K562 (cell line): ENCODE measurements around the gene SKIC2. TPM values are rescaled to one million over a fixed set of nuclear protein-coding genes. Genes with fewer than 3 reads are reported as not detected.

Experiments used
- ATF1 ChIP-seq, 2 experiments: fragments of 450-650 bp in 1 of 2; IDR thresholded peaks; 2 replicates each; pipeline ENCODE4 v1.6.1; 2016; ENCODE audit warnings: missing compliant biosample characterization in 1 of 2, missing genetic modification characterization in 1 of 2
- DACH1 ChIP-seq: fragments of 450-650 bp; IDR thresholded peaks from 2 replicates; pipeline ENCODE4 v1.6.1; 2018; ENCODE audit not compliant: partially characterized antibody
- HEY1 ChIP-seq: fragments of 250-450 bp; sonication (Bioruptor Pico); IDR thresholded peaks from 2 replicates; pipeline ENCODE4 v1.5.0; 2020; ENCODE audit warnings: mild to moderate bottlenecking, moderate library complexity, borderline replicate concordance
- KDM1A ChIP-seq, 2 experiments: fragments of 450-650 bp; IDR thresholded peaks; 2 replicates each; pipeline ENCODE4 v1.6.1; 2016; ENCODE audit warnings: mild to moderate bottlenecking in 2 of 2
- NBN ChIP-seq: fragments of 450-650 bp; IDR thresholded peaks from 2 replicates; pipeline ENCODE4 v1.6.1; 2016; ENCODE audit warnings: low read depth, mild to moderate bottlenecking
- POLR2B ChIP-seq: fragments of 450-650 bp; IDR thresholded peaks from 2 replicates; pipeline ENCODE4 v1.6.1; 2018; ENCODE audit warnings: low read depth; ENCODE audit not compliant: partially characterized antibody
- RFX5 ChIP-seq: IDR thresholded peaks from 2 replicates; pipeline ENCODE4 v1.6.1; 2011; ENCODE audit warnings: low read depth, mild to moderate bottlenecking, improper control_type of control experiment, low read length
- SAP30 ChIP-seq: fragments of 200-600 bp; sonication (generic); IDR thresholded peaks from 2 replicates; pipeline ENCODE4 v1.6.1; 2012; ENCODE audit warnings: borderline replicate concordance, low read depth, mild to moderate bottlenecking, moderate library complexity, low read length, control low read depth, inconsistent platforms; ENCODE audit not compliant: insufficient read depth, poor library complexity, severe bottlenecking
- SIX5 ChIP-seq, 2 experiments: IDR thresholded peaks; 2 replicates each; pipeline ENCODE4 v1.6.1; 2011; ENCODE audit warnings: low read length in 2 of 2, borderline replicate concordance in 1 of 2, low read depth in 1 of 2, mild to moderate bottlenecking in 1 of 2, moderate library complexity in 1 of 2; ENCODE audit not compliant: insufficient read depth in 1 of 2
- ZFPM2 ChIP-seq: fragments of 250-450 bp; sonication (Bioruptor Pico); IDR thresholded peaks from 2 replicates; pipeline ENCODE4 v1.5.1; 2022; ENCODE audit warnings: mild to moderate bottlenecking
- ZKSCAN8 ChIP-seq: fragments of 200-800 bp; sonication (Bioruptor generic); IDR thresholded peaks from 2 replicates; pipeline ENCODE4 v1.6.1; 2016; ENCODE audit warnings: missing genetic modification characterization, missing compliant biosample characterization
- ZSCAN32 ChIP-seq: fragments of 450-650 bp; formaldehyde crosslinking; IDR thresholded peaks from 2 replicates; pipeline ENCODE4 v1.4.0; 2020; ENCODE audit warnings: mild to moderate bottlenecking, moderate library complexity
- polyA plus RNA-seq, 8 experiments: library from polyadenylated mRNA; depleted of rRNA in 4 of 8; stranded (reverse) in 5 of 8; unstranded in 3 of 8; fragments of >200 nt; fragmentation: Nextera tagmentation in 2 of 8; fragmentation: Illumina TruSeq in 1 of 8; extraction: Ambion mirVana in 2 of 8; extraction: Trizol in 1 of 8; gene quantifications; 2 replicates each; pipeline versions ENCODE4 v1.2.1 to v1.2.3, GENCODE V29; 2011 to 2014; ENCODE audit warnings: inconsistent platforms in 1 of 8, missing spikeins in 1 of 8
- total RNA-seq, 7 experiments: library from RNA; depleted of rRNA in 6 of 7; stranded (reverse); fragments of >200 nt in 6 of 7; fragmentation: Illumina TruSeq in 2 of 7; extraction: Trizol in 2 of 7; gene quantifications; 2 replicates each; pipeline versions ENCODE4 v1.2.1 to v1.2.3, GENCODE V29; 2011 to 2021; ENCODE audit warnings: low replicate concordance in 1 of 7
- TF ChIP-seq, protein P1 (sequence below): sonication (generic); formaldehyde crosslinking; IDR thresholded peaks from 2 replicates; pipeline ENCODE4 v1.8.1; 2023; ENCODE audit warnings: mild to moderate bottlenecking, missing genetic modification reagents
- TF ChIP-seq, protein P2 (sequence below): fragments of 250-450 bp; sonication (Bioruptor Pico); IDR thresholded peaks from 2 replicates; pipeline ENCODE4 v1.8.0; 2022; ENCODE audit warnings: inconsistent platforms, mild to moderate bottlenecking, moderate library complexity, borderline replicate concordance
- TF ChIP-seq, protein P3 (sequence below), 2 experiments: fragments of 450-650 bp in 1 of 2; sonication (generic) in 1 of 2; formaldehyde crosslinking in 1 of 2; IDR thresholded peaks in 1 of 2; conservative IDR thresholded peaks in 1 of 2; 2 replicates each; pipeline versions ENCODE4 v1.6.1 to v1.8.1; 2016 to 2023; ENCODE audit warnings: mild to moderate bottlenecking in 2 of 2, moderate library complexity in 2 of 2, inconsistent platforms in 1 of 2, missing genetic modification reagents in 1 of 2
- TF ChIP-seq, protein P4 (sequence below), 2 experiments: fragments of 450-650 bp; IDR thresholded peaks; 2 replicates each; pipeline ENCODE4 v1.6.1; 2018; ENCODE audit warnings: mild to moderate bottlenecking in 2 of 2, low read depth in 1 of 2; ENCODE audit not compliant: partially characterized antibody in 2 of 2

Gene SKIC2
- total and polyA plus RNA-seq, 9 of the 15 experiments (the other 6 are each of a cell fraction or from before 2014, with no cell fraction given) = 3.3 to 94.6 (median 38.8) TPM

DNA sequence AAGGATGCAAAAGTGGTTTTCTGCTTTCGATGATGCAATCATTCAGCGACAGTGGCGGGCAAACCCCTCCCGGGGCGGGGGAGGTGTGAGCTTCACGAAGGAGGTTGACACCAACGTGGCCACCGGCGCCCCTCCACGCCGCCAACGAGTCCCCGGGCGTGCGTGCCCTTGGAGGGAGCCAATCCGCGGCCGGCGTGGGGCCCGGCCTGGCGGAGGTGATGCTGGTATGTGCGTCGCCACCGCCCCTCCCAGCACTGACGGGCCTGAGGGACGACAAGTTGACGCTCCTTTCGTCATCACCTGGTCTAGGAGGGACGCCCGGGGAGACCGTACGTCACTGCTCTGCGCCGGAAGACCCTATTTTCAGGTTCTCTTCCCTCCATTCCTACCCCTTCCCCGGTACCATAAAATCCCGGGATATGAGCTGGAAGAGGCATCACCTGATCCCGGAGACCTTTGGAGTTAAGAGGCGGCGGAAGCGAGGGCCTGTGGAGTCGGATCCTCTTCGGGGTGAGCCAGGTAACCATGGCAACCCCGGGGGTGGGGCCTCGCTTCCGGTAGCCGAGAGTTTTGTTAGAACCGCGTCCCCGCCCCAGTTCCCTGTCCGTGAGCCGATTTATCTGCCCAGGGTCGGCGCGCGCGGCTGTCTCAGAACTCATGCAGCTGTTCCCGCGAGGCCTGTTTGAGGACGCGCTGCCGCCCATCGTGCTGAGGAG lies 13.2 kb downstream of the SKIC2 start, which contains the start of gene DXO (continued):
- TF ChIP-seq SIX5 (IDR thresholded peaks at IDR 0.05; ENCODE audit: borderline replicate concordance in 1 of 2, insufficient read depth in 1 of 2, low read depth in 1 of 2, low read length in 2 of 2) (no peak), RFX5 (peak; percentile 73; the same call in 1 of the 2 replicates), ZFPM2 (no peak), ZKSCAN8 (CRISPR knock-in tag) (no peak), POLR2B (peak; percentile 70), SAP30 (peak; percentile 60), ZSCAN32 (CRISPR knock-in tag) (peak; percentile 98), HEY1 (no peak), KDM1A (IDR thresholded peaks at IDR 0.05) (no peak; a peak in 1 of 4 replicates), ATF1 (CRISPR knock-in tag; IDR thresholded peaks at IDR 0.05) (peak; percentile 94), ATF1 (tag; IDR thresholded peaks at IDR 0.05) (peak; percentile 100), DACH1 (peak; percentile 74), NBN (peak; percentile 100)
- TF ChIP-seq, protein P1, sequence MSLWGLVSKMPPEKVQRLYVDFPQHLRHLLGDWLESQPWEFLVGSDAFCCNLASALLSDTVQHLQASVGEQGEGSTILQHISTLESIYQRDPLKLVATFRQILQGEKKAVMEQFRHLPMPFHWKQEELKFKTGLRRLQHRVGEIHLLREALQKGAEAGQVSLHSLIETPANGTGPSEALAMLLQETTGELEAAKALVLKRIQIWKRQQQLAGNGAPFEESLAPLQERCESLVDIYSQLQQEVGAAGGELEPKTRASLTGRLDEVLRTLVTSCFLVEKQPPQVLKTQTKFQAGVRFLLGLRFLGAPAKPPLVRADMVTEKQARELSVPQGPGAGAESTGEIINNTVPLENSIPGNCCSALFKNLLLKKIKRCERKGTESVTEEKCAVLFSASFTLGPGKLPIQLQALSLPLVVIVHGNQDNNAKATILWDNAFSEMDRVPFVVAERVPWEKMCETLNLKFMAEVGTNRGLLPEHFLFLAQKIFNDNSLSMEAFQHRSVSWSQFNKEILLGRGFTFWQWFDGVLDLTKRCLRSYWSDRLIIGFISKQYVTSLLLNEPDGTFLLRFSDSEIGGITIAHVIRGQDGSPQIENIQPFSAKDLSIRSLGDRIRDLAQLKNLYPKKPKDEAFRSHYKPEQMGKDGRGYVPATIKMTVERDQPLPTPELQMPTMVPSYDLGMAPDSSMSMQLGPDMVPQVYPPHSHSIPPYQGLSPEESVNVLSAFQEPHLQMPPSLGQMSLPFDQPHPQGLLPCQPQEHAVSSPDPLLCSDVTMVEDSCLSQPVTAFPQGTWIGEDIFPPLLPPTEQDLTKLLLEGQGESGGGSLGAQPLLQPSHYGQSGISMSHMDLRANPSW (CRISPR knock-in tag) = no peak
- TF ChIP-seq, protein P2, sequence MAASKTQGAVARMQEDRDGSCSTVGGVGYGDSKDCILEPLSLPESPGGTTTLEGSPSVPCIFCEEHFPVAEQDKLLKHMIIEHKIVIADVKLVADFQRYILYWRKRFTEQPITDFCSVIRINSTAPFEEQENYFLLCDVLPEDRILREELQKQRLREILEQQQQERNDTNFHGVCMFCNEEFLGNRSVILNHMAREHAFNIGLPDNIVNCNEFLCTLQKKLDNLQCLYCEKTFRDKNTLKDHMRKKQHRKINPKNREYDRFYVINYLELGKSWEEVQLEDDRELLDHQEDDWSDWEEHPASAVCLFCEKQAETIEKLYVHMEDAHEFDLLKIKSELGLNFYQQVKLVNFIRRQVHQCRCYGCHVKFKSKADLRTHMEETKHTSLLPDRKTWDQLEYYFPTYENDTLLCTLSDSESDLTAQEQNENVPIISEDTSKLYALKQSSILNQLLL = no peak
- TF ChIP-seq, protein P3, sequence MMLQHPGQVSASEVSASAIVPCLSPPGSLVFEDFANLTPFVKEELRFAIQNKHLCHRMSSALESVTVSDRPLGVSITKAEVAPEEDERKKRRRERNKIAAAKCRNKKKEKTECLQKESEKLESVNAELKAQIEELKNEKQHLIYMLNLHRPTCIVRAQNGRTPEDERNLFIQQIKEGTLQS (IDR thresholded peaks at IDR 0.05) = peak; percentile 100
- TF ChIP-seq, protein P3 (CRISPR knock-in tag; conservative IDR thresholded peaks at IDR 0.05) = peak; percentile 97
- TF ChIP-seq, protein P4, sequence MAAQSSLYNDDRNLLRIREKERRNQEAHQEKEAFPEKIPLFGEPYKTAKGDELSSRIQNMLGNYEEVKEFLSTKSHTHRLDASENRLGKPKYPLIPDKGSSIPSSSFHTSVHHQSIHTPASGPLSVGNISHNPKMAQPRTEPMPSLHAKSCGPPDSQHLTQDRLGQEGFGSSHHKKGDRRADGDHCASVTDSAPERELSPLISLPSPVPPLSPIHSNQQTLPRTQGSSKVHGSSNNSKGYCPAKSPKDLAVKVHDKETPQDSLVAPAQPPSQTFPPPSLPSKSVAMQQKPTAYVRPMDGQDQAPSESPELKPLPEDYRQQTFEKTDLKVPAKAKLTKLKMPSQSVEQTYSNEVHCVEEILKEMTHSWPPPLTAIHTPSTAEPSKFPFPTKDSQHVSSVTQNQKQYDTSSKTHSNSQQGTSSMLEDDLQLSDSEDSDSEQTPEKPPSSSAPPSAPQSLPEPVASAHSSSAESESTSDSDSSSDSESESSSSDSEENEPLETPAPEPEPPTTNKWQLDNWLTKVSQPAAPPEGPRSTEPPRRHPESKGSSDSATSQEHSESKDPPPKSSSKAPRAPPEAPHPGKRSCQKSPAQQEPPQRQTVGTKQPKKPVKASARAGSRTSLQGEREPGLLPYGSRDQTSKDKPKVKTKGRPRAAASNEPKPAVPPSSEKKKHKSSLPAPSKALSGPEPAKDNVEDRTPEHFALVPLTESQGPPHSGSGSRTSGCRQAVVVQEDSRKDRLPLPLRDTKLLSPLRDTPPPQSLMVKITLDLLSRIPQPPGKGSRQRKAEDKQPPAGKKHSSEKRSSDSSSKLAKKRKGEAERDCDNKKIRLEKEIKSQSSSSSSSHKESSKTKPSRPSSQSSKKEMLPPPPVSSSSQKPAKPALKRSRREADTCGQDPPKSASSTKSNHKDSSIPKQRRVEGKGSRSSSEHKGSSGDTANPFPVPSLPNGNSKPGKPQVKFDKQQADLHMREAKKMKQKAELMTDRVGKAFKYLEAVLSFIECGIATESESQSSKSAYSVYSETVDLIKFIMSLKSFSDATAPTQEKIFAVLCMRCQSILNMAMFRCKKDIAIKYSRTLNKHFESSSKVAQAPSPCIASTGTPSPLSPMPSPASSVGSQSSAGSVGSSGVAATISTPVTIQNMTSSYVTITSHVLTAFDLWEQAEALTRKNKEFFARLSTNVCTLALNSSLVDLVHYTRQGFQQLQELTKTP (IDR thresholded peaks at IDR 0.05; ENCODE audit: low read depth in 1 of 2, partially characterized antibody in 2 of 2) = peak in 1 of 2 experiments; percentile 76
